ENCODE measurements around the gene CD6.

Gene CD6

GRCh38 chr11:60989093-60989650 lies 17.7 kb downstream of the CD6 start:
- no CpG with 5 or more reads among the region's 12 CpGs for WGBS, 2 donors (ENCODE audit: extremely low coverage in 2 of 2, insufficient read length in 2 of 2, insufficient replicate concordance in 1 of 2)
- H2BK5ac ChIP-seq (ENCODE audit: low read length): no peak overlapping the region
- H3K14ac ChIP-seq (ENCODE audit: low read length): no peak overlapping the region
- no peak overlapping the region for H2AFZ ChIP-seq (ENCODE audit: low read length)
- H3K4me3 ChIP-seq (ENCODE audit: low read length in 2 of 2): no peak overlapping the region
- H3K9me3 ChIP-seq (replicated peaks in 1 of 2; ENCODE audit: control insufficient read depth in 2 of 2, insufficient read depth in 1 of 2, low read depth in 1 of 2, low read length in 2 of 2): no peaks in the 10 kb centered on the region
- no peak overlapping the region for H4K91ac ChIP-seq (ENCODE audit: low read depth, low read length, poor library complexity)
- no peak overlapping the region for H2BK120ac ChIP-seq (ENCODE audit: low read depth, low read length)
- no peaks in the 10 kb centered on the region for H3K79me1 ChIP-seq (ENCODE audit: low read depth, low read length)
- no peak overlapping the region for H2BK15ac ChIP-seq (ENCODE audit: low read length)
- H3K9ac ChIP-seq (ENCODE audit: low read depth, low read length, poor library complexity): no peak overlapping the region
- H3K4me2 ChIP-seq (ENCODE audit: insufficient read depth, low read length, poor library complexity, severe bottlenecking): no peak overlapping the region
- H2AK5ac ChIP-seq (ENCODE audit: low read depth, low read length): no peak overlapping the region
- H3K27me3 ChIP-seq (ENCODE audit: control insufficient read depth in 3 of 3, insufficient read depth in 3 of 3, low read depth in 1 of 3, low read length in 3 of 3): peaks cover 0 to 45% (median 0%) of the 10 kb centered on the region in 3 experiments
- H3K4ac ChIP-seq (ENCODE audit: low read length): no peak overlapping the region
- DNase-seq (ENCODE audit: low spot score): no peak
- H3K23ac ChIP-seq (ENCODE audit: low read depth, low read length, poor library complexity): no peak overlapping the region
- H4K8ac ChIP-seq (ENCODE audit: low read depth, low read length): no peak overlapping the region
- no peak overlapping the region for H3K27ac ChIP-seq (replicated peaks; ENCODE audit: low read length)
- no peak overlapping the region for H2BK12ac ChIP-seq (ENCODE audit: low read length)
- H3K18ac ChIP-seq (ENCODE audit: low read length): no peak overlapping the region
- peaks cover 0 to 3% of the 10 kb centered on the region in 2 donors for H3K4me1 ChIP-seq (ENCODE audit: control insufficient read depth in 2 of 2, insufficient read depth in 1 of 2, low read depth in 1 of 2, low read length in 2 of 2)
- H3K36me3 ChIP-seq (replicated peaks in 1 of 2; ENCODE audit: control insufficient read depth in 2 of 2, insufficient read depth in 2 of 2, low read length in 2 of 2): no peaks in the 10 kb centered on the region

- no peak overlapping the region for H3K18ac ChIP-seq (ENCODE audit: low read length)
- H3K9me3 ChIP-seq (replicated peaks in 1 of 2; ENCODE audit: control insufficient read depth in 2 of 2, insufficient read depth in 1 of 2, low read depth in 1 of 2, low read length in 2 of 2): no peaks in the 10 kb centered on the region
- H3K27me3 ChIP-seq (ENCODE audit: control insufficient read depth in 3 of 3, insufficient read depth in 3 of 3, low read depth in 1 of 3, low read length in 3 of 3): peaks cover 0 to 48% (median 0%) of the 10 kb centered on the region in 3 experiments
- no peaks in the 10 kb centered on the region for H3K79me1 ChIP-seq (ENCODE audit: low read depth, low read length)
- H3K9ac ChIP-seq (ENCODE audit: low read depth, low read length, poor library complexity): no peak overlapping the region
- H2BK15ac ChIP-seq (ENCODE audit: low read length): no peak overlapping the region
- H3K36me3 ChIP-seq (replicated peaks in 1 of 2; ENCODE audit: control insufficient read depth in 2 of 2, insufficient read depth in 2 of 2, low read length in 2 of 2): no peaks in the 10 kb centered on the region
- H4K91ac ChIP-seq (ENCODE audit: low read depth, low read length, poor library complexity): no peak overlapping the region
- H3K4me3 ChIP-seq (ENCODE audit: low read length in 2 of 2): no peak overlapping the region
- no peak overlapping the region for H2AFZ ChIP-seq (ENCODE audit: low read length)
- no peak overlapping the region for H3K14ac ChIP-seq (ENCODE audit: low read length)
- H2BK5ac ChIP-seq (ENCODE audit: low read length): no peak overlapping the region
- no CpG with 5 or more reads among the region's 4 CpGs for WGBS, 2 donors (ENCODE audit: extremely low coverage in 2 of 2, insufficient read length in 2 of 2, insufficient replicate concordance in 1 of 2)
- H4K8ac ChIP-seq (ENCODE audit: low read depth, low read length): no peak overlapping the region
- DNase-seq (ENCODE audit: low spot score): no peak
- H2AK5ac ChIP-seq (ENCODE audit: low read depth, low read length): no peak overlapping the region
- no peak overlapping the region for H2BK120ac ChIP-seq (ENCODE audit: low read depth, low read length)
- H3K23ac ChIP-seq (ENCODE audit: low read depth, low read length, poor library complexity): no peak overlapping the region
- H3K27ac ChIP-seq (replicated peaks; ENCODE audit: low read length): no peak overlapping the region
- peaks cover 0 to 3% of the 10 kb centered on the region in 2 donors for H3K4me1 ChIP-seq (ENCODE audit: control insufficient read depth in 2 of 2, insufficient read depth in 1 of 2, low read depth in 1 of 2, low read length in 2 of 2)
- no peak overlapping the region for H2BK12ac ChIP-seq (ENCODE audit: low read length)
- no peak overlapping the region for H3K4me2 ChIP-seq (ENCODE audit: insufficient read depth, low read length, poor library complexity, severe bottlenecking)
- H3K4ac ChIP-seq (ENCODE audit: low read length): no peak overlapping the region
These were observed 20.0 kb downstream of the CD6 start for GRCh38 chr11:60991457-60991856.

DNA sequence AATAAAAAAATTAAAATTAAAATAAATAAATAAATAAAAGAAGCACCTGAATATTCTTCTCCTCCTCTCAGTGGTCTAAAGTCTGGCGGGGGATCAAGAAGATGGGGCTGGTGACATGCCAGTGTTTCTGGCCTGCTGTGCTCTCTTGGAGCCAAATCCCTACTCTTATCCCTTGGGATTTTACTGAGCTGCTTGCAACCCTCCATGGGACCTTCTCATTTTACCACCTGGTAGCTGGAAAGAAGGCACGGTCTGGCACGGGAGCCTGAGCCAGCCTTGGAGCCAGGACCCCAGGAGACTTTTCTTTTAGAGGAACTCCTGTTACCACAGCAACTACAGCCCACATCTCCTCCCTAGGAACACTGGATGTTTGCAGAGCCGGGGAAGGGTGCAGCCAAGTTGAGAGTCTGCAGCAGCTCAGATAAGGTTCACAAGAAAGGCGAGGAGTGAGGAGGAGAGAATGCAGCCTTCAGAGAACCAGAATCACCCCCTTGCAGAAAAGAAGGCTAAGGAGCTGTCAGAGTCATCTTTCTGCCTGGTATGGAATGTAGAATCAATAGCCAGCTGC lies 21.4 kb downstream of the CD6 start:
- H3K36me3 ChIP-seq (replicated peaks in 1 of 2; ENCODE audit: control insufficient read depth in 2 of 2, insufficient read depth in 2 of 2, low read length in 2 of 2): no peaks in the 10 kb centered on the region
- H3K4me3 ChIP-seq (ENCODE audit: low read length in 2 of 2): no peak overlapping the region
- no peak overlapping the region for H3K4ac ChIP-seq (ENCODE audit: low read length)
- H2AFZ ChIP-seq (ENCODE audit: low read length): no peak overlapping the region
- no peak overlapping the region for H2BK15ac ChIP-seq (ENCODE audit: low read length)
- peaks cover 0 to 3% of the 10 kb centered on the region in 2 donors for H3K4me1 ChIP-seq (ENCODE audit: control insufficient read depth in 2 of 2, insufficient read depth in 1 of 2, low read depth in 1 of 2, low read length in 2 of 2)
- no peak overlapping the region for H3K18ac ChIP-seq (ENCODE audit: low read length)
- DNase-seq (ENCODE audit: low spot score): no peak
- no peak overlapping the region for H2BK120ac ChIP-seq (ENCODE audit: low read depth, low read length)
- H3K9ac ChIP-seq (ENCODE audit: low read depth, low read length, poor library complexity): no peak overlapping the region
- no peak overlapping the region for H2BK12ac ChIP-seq (ENCODE audit: low read length)
- WGBS, 2 donors (ENCODE audit: extremely low coverage in 2 of 2, insufficient read length in 2 of 2, insufficient replicate concordance in 1 of 2): no CpG with 5 or more reads among the region's 5 CpGs
- H3K27me3 ChIP-seq (ENCODE audit: control insufficient read depth in 3 of 3, insufficient read depth in 3 of 3, low read depth in 1 of 3, low read length in 3 of 3): peaks cover 0 to 42% (median 0%) of the 10 kb centered on the region in 3 experiments
- H3K4me2 ChIP-seq (ENCODE audit: insufficient read depth, low read length, poor library complexity, severe bottlenecking): no peak overlapping the region
- no peak overlapping the region for H4K8ac ChIP-seq (ENCODE audit: low read depth, low read length)
- H3K9me3 ChIP-seq (replicated peaks in 1 of 2; ENCODE audit: control insufficient read depth in 2 of 2, insufficient read depth in 1 of 2, low read depth in 1 of 2, low read length in 2 of 2): no peaks in the 10 kb centered on the region
- no peak overlapping the region for H3K14ac ChIP-seq (ENCODE audit: low read length)
- no peak overlapping the region for H2BK5ac ChIP-seq (ENCODE audit: low read length)
- H3K79me1 ChIP-seq (ENCODE audit: low read depth, low read length): no peaks in the 10 kb centered on the region
- H4K91ac ChIP-seq (ENCODE audit: low read depth, low read length, poor library complexity): no peak overlapping the region
- no peak overlapping the region for H2AK5ac ChIP-seq (ENCODE audit: low read depth, low read length)
- H3K23ac ChIP-seq (ENCODE audit: low read depth, low read length, poor library complexity): no peak overlapping the region
- no peak overlapping the region for H3K27ac ChIP-seq (replicated peaks; ENCODE audit: low read length)

GRCh38 chr11:60993615-60994014 lies 22.1 kb downstream of the CD6 start:
- Histone ChIP-seq H3K4me1 (ENCODE audit: control insufficient read depth in 2 of 2, insufficient read depth in 1 of 2, low read depth in 1 of 2, low read length in 2 of 2) (peaks cover 0 to 3% of the 10 kb centered on the region in 2 donors), H2AFZ (ENCODE audit: low read length) (no peak overlapping the region), H3K9me3 (replicated peaks in 1 of 2; ENCODE audit: control insufficient read depth in 2 of 2, insufficient read depth in 1 of 2, low read depth in 1 of 2, low read length in 2 of 2) (no peaks in the 10 kb centered on the region), H2BK5ac (ENCODE audit: low read length) (no peak overlapping the region), H3K18ac (ENCODE audit: low read length) (no peak overlapping the region), H3K79me1 (ENCODE audit: low read depth, low read length) (no peaks in the 10 kb centered on the region), H3K27ac (replicated peaks; ENCODE audit: low read length) (no peak overlapping the region), H3K9ac (ENCODE audit: low read depth, low read length, poor library complexity) (no peak overlapping the region), H3K23ac (ENCODE audit: low read depth, low read length, poor library complexity) (no peak overlapping the region), H3K4me2 (ENCODE audit: insufficient read depth, low read length, poor library complexity, severe bottlenecking) (no peak overlapping the region), H3K4me3 (ENCODE audit: low read length in 2 of 2) (no peak overlapping the region), H3K14ac (ENCODE audit: low read length) (no peak overlapping the region), H2BK12ac (ENCODE audit: low read length) (no peak overlapping the region), H2BK120ac (ENCODE audit: low read depth, low read length) (no peak overlapping the region), H3K27me3 (ENCODE audit: control insufficient read depth in 3 of 3, insufficient read depth in 3 of 3, low read depth in 1 of 3, low read length in 3 of 3) (peaks cover 0 to 40% (median 0%) of the 10 kb centered on the region in 3 experiments), H4K8ac (ENCODE audit: low read depth, low read length) (no peak overlapping the region), H2AK5ac (ENCODE audit: low read depth, low read length) (no peak overlapping the region), H3K36me3 (replicated peaks in 1 of 2; ENCODE audit: control insufficient read depth in 2 of 2, insufficient read depth in 2 of 2, low read length in 2 of 2) (no peaks in the 10 kb centered on the region), H2BK15ac (ENCODE audit: low read length) (no peak overlapping the region), H4K91ac (ENCODE audit: low read depth, low read length, poor library complexity) (no peak overlapping the region), H3K4ac (ENCODE audit: low read length) (no peak overlapping the region)
- WGBS, 2 donors (ENCODE audit: extremely low coverage in 2 of 2, insufficient read length in 2 of 2, insufficient replicate concordance in 1 of 2): no CpG with 5 or more reads among the region's 7 CpGs
- no peak for DNase-seq (ENCODE audit: low spot score)

Measured in neuronal stem cell (in vitro differentiated cells).